Liver (tissue), 9 donors: Measurements from ENCODE around the gene DNAJC8. TPM values are rescaled to one million over a fixed set of nuclear protein-coding genes. Genes with fewer than 3 reads are reported as not detected.

Experiments used
- DNase-seq: peaks from one replicate; pipeline ENCODE4 v3.0.0-alpha.2; 2017; ENCODE audit warnings: low spot score
- H3K27ac ChIP-seq, 2 donors: one replicate each; pipeline ENCODE4 v1.7.0; 2013; ENCODE audit warnings: inconsistent platforms in 2 of 2, low read length in 2 of 2, control low read depth in 1 of 2, low read depth in 1 of 2, mild to moderate bottlenecking in 1 of 2
- H3K27me3 ChIP-seq, 4 donors: one replicate each; pipeline versions ENCODE4 v1.6.1 to v1.7.0; 2013; ENCODE audit warnings: low read length in 3 of 4, inconsistent platforms in 1 of 4, mild to moderate bottlenecking in 1 of 4, moderate library complexity in 1 of 4; ENCODE audit not compliant: control insufficient read depth in 4 of 4, insufficient read depth in 4 of 4
- H3K36me3 ChIP-seq, 4 donors: one replicate each; pipeline versions ENCODE4 v1.6.1 to v1.7.0; 2013; ENCODE audit warnings: low read length in 3 of 4, mild to moderate bottlenecking in 3 of 4, low read depth in 1 of 4, moderate library complexity in 1 of 4; ENCODE audit not compliant: control insufficient read depth in 4 of 4, insufficient read depth in 3 of 4
- H3K4me1 ChIP-seq, 4 donors: one replicate each; pipeline versions ENCODE4 v1.6.1 to v1.7.0; 2013; ENCODE audit warnings: low read length in 3 of 4, mild to moderate bottlenecking in 3 of 4, moderate library complexity in 1 of 4; ENCODE audit not compliant: control insufficient read depth in 4 of 4, insufficient read depth in 4 of 4
- H3K4me3 ChIP-seq, 3 donors: one replicate each; pipeline versions ENCODE4 v1.6.1 to v1.7.0; 2013; ENCODE audit warnings: low read length in 3 of 3, control low read depth in 1 of 3, low read depth in 1 of 3, mild to moderate bottlenecking in 1 of 3
- H3K9ac ChIP-seq, 2 donors: one replicate each; pipeline ENCODE4 v1.7.0; 2013; ENCODE audit warnings: low read length in 2 of 2, mild to moderate bottlenecking in 2 of 2, moderate library complexity in 2 of 2, control low read depth in 1 of 2, low read depth in 1 of 2
- H3K9me3 ChIP-seq, 4 donors: one replicate each; pipeline versions ENCODE4 v1.6.1 to v1.7.0; 2013; ENCODE audit warnings: low read length in 3 of 4; ENCODE audit not compliant: control insufficient read depth in 4 of 4
- EGR1 ChIP-seq, 2 donors: IDR thresholded peaks; 2 replicates each; pipeline ENCODE4 v1.6.1; 2016 to 2018; ENCODE audit warnings: antibody characterized with exemption in 2 of 2, low read depth in 2 of 2
- FOXA1 ChIP-seq: IDR thresholded peaks from 2 replicates; pipeline ENCODE4 v1.6.1; 2016; ENCODE audit warnings: antibody characterized with exemption
- FOXA2 ChIP-seq: IDR thresholded peaks from 2 replicates; pipeline ENCODE4 v1.6.1; 2016; ENCODE audit warnings: antibody characterized with exemption
- GABPA ChIP-seq, 2 donors: IDR thresholded peaks in 1 of 2; conservative IDR thresholded peaks in 1 of 2; 2 replicates each; pipeline ENCODE4 v1.6.1; 2016; ENCODE audit warnings: antibody characterized with exemption in 2 of 2, mild to moderate bottlenecking in 1 of 2, moderate library complexity in 1 of 2
- HNF4A ChIP-seq, 2 donors: conservative IDR thresholded peaks; 2 replicates each; pipeline ENCODE4 v1.6.1; 2016; ENCODE audit warnings: antibody characterized with exemption in 2 of 2, mild to moderate bottlenecking in 2 of 2
- HNF4G ChIP-seq: IDR thresholded peaks from 2 replicates; pipeline ENCODE4 v1.6.1; 2016; ENCODE audit warnings: antibody characterized with exemption
- JUND ChIP-seq, 2 donors: IDR thresholded peaks; 2 replicates each; pipeline ENCODE4 v1.6.1; 2016; ENCODE audit warnings: antibody characterized with exemption in 2 of 2
- NR2F2 ChIP-seq: IDR thresholded peaks from 2 replicates; pipeline ENCODE4 v1.6.1; 2016; ENCODE audit warnings: antibody characterized with exemption
- RAD21 ChIP-seq, 2 donors: IDR thresholded peaks; 2 replicates each; pipeline ENCODE4 v1.6.1; 2016; ENCODE audit warnings: antibody characterized with exemption in 2 of 2, mild to moderate bottlenecking in 2 of 2
- RXRA ChIP-seq, 2 donors: IDR thresholded peaks; 2 replicates each; pipeline ENCODE4 v1.6.1; 2017 to 2018; ENCODE audit warnings: antibody characterized with exemption in 2 of 2, mild to moderate bottlenecking in 1 of 2
- SP1 ChIP-seq: IDR thresholded peaks from 2 replicates; pipeline ENCODE4 v1.6.1; 2018; ENCODE audit warnings: antibody characterized with exemption, mild to moderate bottlenecking
- TAF1 ChIP-seq: conservative IDR thresholded peaks from 2 replicates; pipeline ENCODE4 v1.6.1; 2016; ENCODE audit warnings: antibody characterized with exemption, mild to moderate bottlenecking
- YY1 ChIP-seq: IDR thresholded peaks from 2 replicates; pipeline ENCODE4 v1.6.1; 2016; ENCODE audit warnings: antibody characterized with exemption, mild to moderate bottlenecking
- WGBS: extraction: QIAGEN DNeasy Blood & Tissue Kit; methylation state at CpG from one replicate; pipeline ENCODE4 v1.1.7; 2013; 5-methylcytosine and 5-hydroxymethylcytosine counted together
- polyA plus RNA-seq, 2 donors: library from polyadenylated mRNA; stranded (reverse) in 1 of 2; unstranded in 1 of 2; fragments of 200-250 nt in 1 of 2; fragments of >200 nt in 1 of 2; fragmentation: Nextera tagmentation in 1 of 2; extraction: Ambion mirVana in 1 of 2; gene quantifications; one replicate each; pipeline versions ENCODE4 v1.2.1 to v1.2.3, GENCODE V29; 2013 to 2015
- total RNA-seq, 2 donors: library from RNA; depleted of rRNA; stranded (reverse); fragments of >200 nt; gene quantifications; one replicate each; pipeline ENCODE4 v1.2.3, GENCODE V29; 2014
- TF ChIP-seq, protein P1 (sequence below): IDR thresholded peaks from 2 replicates; pipeline ENCODE4 v1.6.1; 2016; ENCODE audit warnings: antibody characterized with exemption
- TF ChIP-seq, protein P2 (sequence below): IDR thresholded peaks from 2 replicates; pipeline ENCODE4 v1.6.1; 2016; ENCODE audit warnings: antibody characterized with exemption
- TF ChIP-seq, protein P3 (sequence below): fragments of 150-350 bp; IDR thresholded peaks from 2 replicates; pipeline ENCODE4 v1.5.1; 2017; ENCODE audit warnings: improper control_type of control experiment, low read depth, low read length; ENCODE audit not compliant: missing input control
- TF ChIP-seq, protein P4 (sequence below): IDR thresholded peaks from 2 replicates; pipeline ENCODE4 v1.6.1; 2016; ENCODE audit warnings: antibody characterized with exemption
- TF ChIP-seq, protein P5 (sequence below): IDR thresholded peaks from 2 replicates; pipeline ENCODE4 v1.6.1; 2016; ENCODE audit warnings: antibody characterized with exemption, mild to moderate bottlenecking
- donor health status: healthy.
- donor health status: healthy.
- donor health status: healthy.
- donor health status: healthy.
- donor health status: healthy.

Gene DNAJC8
- total and polyA plus RNA-seq, 4 donors: 14.9 to 38.6 (median 25.2) TPM

DNA sequence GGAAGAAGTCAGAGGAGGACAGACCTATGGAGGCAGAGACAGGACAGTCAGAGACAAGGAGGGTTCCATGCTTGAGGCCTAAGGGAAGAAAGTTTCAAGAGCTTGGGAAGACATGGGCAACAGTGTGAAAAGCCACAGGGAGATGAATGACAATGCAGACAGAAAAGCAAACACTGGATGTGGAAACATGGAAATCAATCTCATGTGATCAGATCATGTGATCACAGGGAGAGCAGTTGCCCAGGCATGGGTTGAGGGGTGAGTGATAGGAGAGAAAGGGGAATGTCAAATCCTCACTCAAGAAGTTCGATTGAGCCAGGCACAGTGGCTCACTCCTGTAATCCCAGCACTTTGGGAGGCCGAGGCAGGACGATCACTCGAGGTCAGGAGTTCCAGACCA is 73.6 kb downstream of the DNAJC8 start:
- no peak for DNase-seq
- no peak overlapping the region for H3K9ac ChIP-seq
- no peak overlapping the region for H3K4me3 ChIP-seq
- WGBS: 93% methylated on average over 4 of the region's 4 CpGs
- no peaks in the 10 kb centered on the region for H3K27me3 ChIP-seq
- no peak for TF ChIP-seq EGR1 (IDR thresholded peaks at IDR 0.05; ENCODE audit: low read depth in 2 of 2)
- TF ChIP-seq GABPA (IDR thresholded peaks at IDR 0.05 in 1 of 2, conservative IDR thresholded peaks at IDR 0.05 in 1 of 2): no peak
- TF ChIP-seq, protein P1, sequence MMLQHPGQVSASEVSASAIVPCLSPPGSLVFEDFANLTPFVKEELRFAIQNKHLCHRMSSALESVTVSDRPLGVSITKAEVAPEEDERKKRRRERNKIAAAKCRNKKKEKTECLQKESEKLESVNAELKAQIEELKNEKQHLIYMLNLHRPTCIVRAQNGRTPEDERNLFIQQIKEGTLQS: no peak
- no peak for TF ChIP-seq NR2F2
- TF ChIP-seq RAD21 (IDR thresholded peaks at IDR 0.05): no peak
- no peak for TF ChIP-seq FOXA2
- TF ChIP-seq, protein P2, sequence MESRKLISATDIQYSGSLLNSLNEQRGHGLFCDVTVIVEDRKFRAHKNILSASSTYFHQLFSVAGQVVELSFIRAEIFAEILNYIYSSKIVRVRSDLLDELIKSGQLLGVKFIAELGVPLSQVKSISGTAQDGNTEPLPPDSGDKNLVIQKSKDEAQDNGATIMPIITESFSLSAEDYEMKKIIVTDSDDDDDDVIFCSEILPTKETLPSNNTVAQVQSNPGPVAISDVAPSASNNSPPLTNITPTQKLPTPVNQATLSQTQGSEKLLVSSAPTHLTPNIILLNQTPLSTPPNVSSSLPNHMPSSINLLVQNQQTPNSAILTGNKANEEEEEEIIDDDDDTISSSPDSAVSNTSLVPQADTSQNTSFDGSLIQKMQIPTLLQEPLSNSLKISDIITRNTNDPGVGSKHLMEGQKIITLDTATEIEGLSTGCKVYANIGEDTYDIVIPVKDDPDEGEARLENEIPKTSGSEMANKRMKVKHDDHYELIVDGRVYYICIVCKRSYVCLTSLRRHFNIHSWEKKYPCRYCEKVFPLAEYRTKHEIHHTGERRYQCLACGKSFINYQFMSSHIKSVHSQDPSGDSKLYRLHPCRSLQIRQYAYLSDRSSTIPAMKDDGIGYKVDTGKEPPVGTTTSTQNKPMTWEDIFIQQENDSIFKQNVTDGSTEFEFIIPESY: no peak
- TF ChIP-seq RXRA (IDR thresholded peaks at IDR 0.05): no peak
- TF ChIP-seq YY1: no peak
- TF ChIP-seq HNF4A (conservative IDR thresholded peaks at IDR 0.05): no peak
- TF ChIP-seq JUND (IDR thresholded peaks at IDR 0.05): no peak
- TF ChIP-seq, protein P3, sequence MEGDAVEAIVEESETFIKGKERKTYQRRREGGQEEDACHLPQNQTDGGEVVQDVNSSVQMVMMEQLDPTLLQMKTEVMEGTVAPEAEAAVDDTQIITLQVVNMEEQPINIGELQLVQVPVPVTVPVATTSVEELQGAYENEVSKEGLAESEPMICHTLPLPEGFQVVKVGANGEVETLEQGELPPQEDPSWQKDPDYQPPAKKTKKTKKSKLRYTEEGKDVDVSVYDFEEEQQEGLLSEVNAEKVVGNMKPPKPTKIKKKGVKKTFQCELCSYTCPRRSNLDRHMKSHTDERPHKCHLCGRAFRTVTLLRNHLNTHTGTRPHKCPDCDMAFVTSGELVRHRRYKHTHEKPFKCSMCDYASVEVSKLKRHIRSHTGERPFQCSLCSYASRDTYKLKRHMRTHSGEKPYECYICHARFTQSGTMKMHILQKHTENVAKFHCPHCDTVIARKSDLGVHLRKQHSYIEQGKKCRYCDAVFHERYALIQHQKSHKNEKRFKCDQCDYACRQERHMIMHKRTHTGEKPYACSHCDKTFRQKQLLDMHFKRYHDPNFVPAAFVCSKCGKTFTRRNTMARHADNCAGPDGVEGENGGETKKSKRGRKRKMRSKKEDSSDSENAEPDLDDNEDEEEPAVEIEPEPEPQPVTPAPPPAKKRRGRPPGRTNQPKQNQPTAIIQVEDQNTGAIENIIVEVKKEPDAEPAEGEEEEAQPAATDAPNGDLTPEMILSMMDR: no peak
- TF ChIP-seq SP1: no peak
- no peak for TF ChIP-seq FOXA1
- TF ChIP-seq, protein P4, sequence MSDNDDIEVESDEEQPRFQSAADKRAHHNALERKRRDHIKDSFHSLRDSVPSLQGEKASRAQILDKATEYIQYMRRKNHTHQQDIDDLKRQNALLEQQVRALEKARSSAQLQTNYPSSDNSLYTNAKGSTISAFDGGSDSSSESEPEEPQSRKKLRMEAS: no peak
- no peak for TF ChIP-seq TAF1
- no peak for TF ChIP-seq HNF4G
- TF ChIP-seq, protein P5, sequence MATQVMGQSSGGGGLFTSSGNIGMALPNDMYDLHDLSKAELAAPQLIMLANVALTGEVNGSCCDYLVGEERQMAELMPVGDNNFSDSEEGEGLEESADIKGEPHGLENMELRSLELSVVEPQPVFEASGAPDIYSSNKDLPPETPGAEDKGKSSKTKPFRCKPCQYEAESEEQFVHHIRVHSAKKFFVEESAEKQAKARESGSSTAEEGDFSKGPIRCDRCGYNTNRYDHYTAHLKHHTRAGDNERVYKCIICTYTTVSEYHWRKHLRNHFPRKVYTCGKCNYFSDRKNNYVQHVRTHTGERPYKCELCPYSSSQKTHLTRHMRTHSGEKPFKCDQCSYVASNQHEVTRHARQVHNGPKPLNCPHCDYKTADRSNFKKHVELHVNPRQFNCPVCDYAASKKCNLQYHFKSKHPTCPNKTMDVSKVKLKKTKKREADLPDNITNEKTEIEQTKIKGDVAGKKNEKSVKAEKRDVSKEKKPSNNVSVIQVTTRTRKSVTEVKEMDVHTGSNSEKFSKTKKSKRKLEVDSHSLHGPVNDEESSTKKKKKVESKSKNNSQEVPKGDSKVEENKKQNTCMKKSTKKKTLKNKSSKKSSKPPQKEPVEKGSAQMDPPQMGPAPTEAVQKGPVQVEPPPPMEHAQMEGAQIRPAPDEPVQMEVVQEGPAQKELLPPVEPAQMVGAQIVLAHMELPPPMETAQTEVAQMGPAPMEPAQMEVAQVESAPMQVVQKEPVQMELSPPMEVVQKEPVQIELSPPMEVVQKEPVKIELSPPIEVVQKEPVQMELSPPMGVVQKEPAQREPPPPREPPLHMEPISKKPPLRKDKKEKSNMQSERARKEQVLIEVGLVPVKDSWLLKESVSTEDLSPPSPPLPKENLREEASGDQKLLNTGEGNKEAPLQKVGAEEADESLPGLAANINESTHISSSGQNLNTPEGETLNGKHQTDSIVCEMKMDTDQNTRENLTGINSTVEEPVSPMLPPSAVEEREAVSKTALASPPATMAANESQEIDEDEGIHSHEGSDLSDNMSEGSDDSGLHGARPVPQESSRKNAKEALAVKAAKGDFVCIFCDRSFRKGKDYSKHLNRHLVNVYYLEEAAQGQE: no peak
- H3K36me3 ChIP-seq: no peaks in the 10 kb centered on the region
- H3K9me3 ChIP-seq: no peaks in the 10 kb centered on the region
- H3K27ac ChIP-seq: no peak overlapping the region
- H3K4me1 ChIP-seq: peaks cover 0 to 6% (median 3%) of the 10 kb centered on the region in 4 donors
